Prostate gland (tissue), 2 donors: ENCODE measurements around the gene FOSL1. TPM values are rescaled to one million over a fixed set of nuclear protein-coding genes. Genes with fewer than 3 reads are reported as not detected.

Experiments used
- DNase-seq: peaks from one replicate; pipeline ENCODE4 v3.0.0-alpha.2; 2019; ENCODE audit warnings: low spot score
- H3K27ac ChIP-seq, 2 donors: fragments of 200-600 bp; sonication (generic); 2 replicates each; pipeline ENCODE4 v1.5.1; 2017 to 2019
- H3K27me3 ChIP-seq: fragments of 200-600 bp; sonication (generic); replicated peaks from 2 replicates; pipeline ENCODE4 v1.5.1; 2019; ENCODE audit not compliant: insufficient read depth
- H3K36me3 ChIP-seq, 2 donors: fragments of 200-600 bp; sonication (generic); 1 replicate in 1 of 2; 2 replicates in 1 of 2; pipeline versions ENCODE4 v1.5.1 to v1.8.1; 2017 to 2019
- H3K4me1 ChIP-seq: fragments of 200-600 bp; sonication (generic); replicated peaks from 2 replicates; pipeline ENCODE4 v1.5.1; 2019
- H3K4me3 ChIP-seq, 2 donors: fragments of 200-600 bp; sonication (generic); 2 replicates each; pipeline ENCODE4 v1.5.1; 2017 to 2019
- H3K9me3 ChIP-seq: fragments of 200-600 bp; sonication (generic); 2 replicates; pipeline ENCODE4 v1.5.1; 2017
- POLR2A ChIP-seq: fragments of 450-650 bp; IDR thresholded peaks from one replicate; pipeline ENCODE4 v1.6.1; 2016; ENCODE audit warnings: antibody characterized with exemption, mild to moderate bottlenecking
- POLR2AphosphoS5 ChIP-seq: sonication (generic); formaldehyde crosslinking; IDR thresholded peaks from one replicate; pipeline ENCODE4 v1.6.1; 2017; ENCODE audit warnings: antibody characterized with exemption
- WGBS: methylation state at CpG from one replicate; pipeline ENCODE4 v1.1.5; 2018; 5-methylcytosine and 5-hydroxymethylcytosine counted together
- intact Hi-C: fragments of 100-400 bp; cut with DNase I; formaldehyde crosslinking; loops from one replicate; pipeline ENCODE4 v1.14.2; 2022
- total RNA-seq, 2 donors: library from RNA; depleted of rRNA; stranded (reverse); fragments of >200 nt; gene quantifications; one replicate each; pipeline ENCODE4 v1.1.0, GENCODE V29; 2016
- TF ChIP-seq, protein P1 (sequence below), 4 experiments: fragments of 200-600 bp in 2 of 4; fragments of 450-650 bp in 2 of 4; sonication (generic) in 2 of 4; IDR thresholded peaks; 1 replicate in 3 of 4; 2 replicates in 1 of 4; pipeline ENCODE4 v1.5.1; 2016 to 2019; ENCODE audit warnings: antibody characterized with exemption in 4 of 4, mild to moderate bottlenecking in 2 of 4, moderate library complexity in 2 of 4

Gene FOSL1
- total RNA-seq, 2 donors from 2014 or later = 2.6 to 3.4 TPM

DNA sequence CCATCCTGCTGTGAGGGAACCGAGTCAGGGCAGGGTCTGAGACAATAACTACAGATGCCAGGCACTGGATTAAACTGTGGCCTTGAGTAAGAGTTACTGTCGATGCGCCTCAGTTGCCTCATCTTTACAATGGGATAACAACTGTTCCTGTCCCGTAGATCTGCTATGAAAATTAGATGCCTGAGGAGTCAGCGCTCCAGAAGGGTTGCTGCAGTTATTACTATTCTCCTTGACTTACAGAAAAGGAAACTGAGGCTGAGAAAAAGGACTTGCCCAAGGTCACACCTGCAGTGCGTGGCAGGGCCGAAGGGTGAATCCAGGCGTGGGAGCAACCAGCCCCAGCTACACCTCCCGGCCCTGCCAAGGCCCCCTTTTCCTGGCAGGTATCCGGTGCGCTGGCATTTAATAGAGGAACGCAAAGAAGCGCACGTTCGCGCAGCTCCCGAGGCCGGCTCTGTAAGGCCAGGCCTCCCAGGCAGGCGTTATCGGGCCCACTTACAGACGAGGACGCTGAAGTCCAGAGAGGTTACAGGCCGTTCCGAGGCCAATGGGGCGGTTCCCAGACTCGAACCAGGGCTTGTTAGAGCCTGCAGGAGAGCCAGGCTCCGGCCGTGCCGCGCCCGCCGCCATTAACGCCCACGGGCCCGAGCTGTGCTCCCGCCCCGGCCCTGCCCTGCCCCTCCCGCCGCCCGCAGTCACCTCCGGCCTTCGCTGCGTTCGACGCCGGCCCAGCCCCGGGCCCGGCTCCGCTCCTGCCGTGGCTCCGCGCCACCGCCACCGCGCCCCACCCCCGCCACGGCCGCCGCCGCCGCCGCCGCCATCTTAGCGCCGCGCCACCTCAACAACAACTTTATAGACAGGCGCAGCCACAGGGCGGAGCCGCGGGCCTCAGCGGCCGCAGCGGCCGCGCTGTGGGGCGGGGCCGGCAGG lies 18.3 kb upstream of the FOSL1 start, which contains the start of gene C11orf68:
Gene C11orf68 (minus strand): TSS at position 852 of the 930 bp plus-strand sequence. CDS start 31 bp downstream, at position 821.
- 6% methylated on average over 49 of the region's 77 CpGs for WGBS
- Histone ChIP-seq H3K36me3 (no peaks in the 10 kb centered on the region), H3K27ac (peak within 1 kb of the TSS; percentile 89 to 92), H3K4me3 (peak within 1 kb of the TSS; percentile 92 to 98), H3K4me1 (peaks cover 27% of the 10 kb centered on the region), H3K9me3 (no peaks in the 10 kb centered on the region), H3K27me3 (no peaks in the 10 kb centered on the region)
- TF ChIP-seq POLR2AphosphoS5 = no peak
- TF ChIP-seq POLR2A = peak; percentile 14
- TF ChIP-seq, protein P1, sequence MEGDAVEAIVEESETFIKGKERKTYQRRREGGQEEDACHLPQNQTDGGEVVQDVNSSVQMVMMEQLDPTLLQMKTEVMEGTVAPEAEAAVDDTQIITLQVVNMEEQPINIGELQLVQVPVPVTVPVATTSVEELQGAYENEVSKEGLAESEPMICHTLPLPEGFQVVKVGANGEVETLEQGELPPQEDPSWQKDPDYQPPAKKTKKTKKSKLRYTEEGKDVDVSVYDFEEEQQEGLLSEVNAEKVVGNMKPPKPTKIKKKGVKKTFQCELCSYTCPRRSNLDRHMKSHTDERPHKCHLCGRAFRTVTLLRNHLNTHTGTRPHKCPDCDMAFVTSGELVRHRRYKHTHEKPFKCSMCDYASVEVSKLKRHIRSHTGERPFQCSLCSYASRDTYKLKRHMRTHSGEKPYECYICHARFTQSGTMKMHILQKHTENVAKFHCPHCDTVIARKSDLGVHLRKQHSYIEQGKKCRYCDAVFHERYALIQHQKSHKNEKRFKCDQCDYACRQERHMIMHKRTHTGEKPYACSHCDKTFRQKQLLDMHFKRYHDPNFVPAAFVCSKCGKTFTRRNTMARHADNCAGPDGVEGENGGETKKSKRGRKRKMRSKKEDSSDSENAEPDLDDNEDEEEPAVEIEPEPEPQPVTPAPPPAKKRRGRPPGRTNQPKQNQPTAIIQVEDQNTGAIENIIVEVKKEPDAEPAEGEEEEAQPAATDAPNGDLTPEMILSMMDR (IDR thresholded peaks at IDR 0.05) = no peak
- intact Hi-C loops = loop anchor here (1.0 to 10.0 kb wide), 4 partner anchors 28 to 346 kb away; partner anchors contain the start of genes CCDC85B, MUS81, RAB1B and SART1
- DNase-seq = no peak

DNA sequence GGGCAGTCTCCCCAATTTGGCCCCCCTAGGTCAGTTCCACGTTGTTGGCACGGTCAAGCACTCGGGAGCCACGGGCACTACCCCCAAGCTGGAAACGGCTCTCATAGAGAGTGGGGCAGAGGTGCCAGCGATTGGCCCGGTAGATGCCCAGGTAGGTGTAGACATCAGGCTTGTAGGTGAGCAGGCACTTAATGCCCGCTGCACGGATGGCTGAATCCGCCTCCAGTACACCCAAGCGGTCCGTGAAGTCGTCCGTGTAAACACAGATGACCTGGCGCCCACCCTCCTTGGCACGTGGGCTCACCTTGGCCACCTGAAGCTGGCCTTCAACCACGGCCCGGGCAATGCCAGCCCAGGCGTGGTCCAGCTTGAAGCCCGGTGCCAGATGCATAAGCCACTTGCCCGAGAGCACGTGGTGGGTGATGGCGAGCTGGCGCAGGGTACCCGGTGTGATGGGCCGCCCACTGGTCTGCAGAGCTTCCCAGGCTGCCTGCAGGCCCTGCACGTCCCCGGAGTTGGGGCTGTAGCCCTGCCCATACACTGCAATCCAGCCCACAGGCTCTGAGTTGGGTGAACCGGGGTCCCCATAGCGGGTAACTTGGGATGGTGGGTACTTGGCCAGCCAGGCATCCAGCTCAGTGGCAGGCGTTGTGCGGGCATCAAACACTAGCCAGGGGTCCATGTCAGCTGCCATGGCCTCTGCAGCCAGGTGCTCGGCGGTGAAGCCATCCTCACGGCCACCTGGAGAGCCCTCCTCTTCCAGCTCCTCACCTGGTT lies 17.4 kb upstream of the FOSL1 start:
- Histone ChIP-seq H3K36me3 (no peaks in the 10 kb centered on the region), H3K27me3 (no peaks in the 10 kb centered on the region), H3K27ac (peak overlapping the region; percentile 89 to 92), H3K9me3 (no peaks in the 10 kb centered on the region), H3K4me1 (peaks cover 27% of the 10 kb centered on the region), H3K4me3 (peak overlapping the region; percentile 92 to 98)
- 72% methylated on average over 27 of the region's 35 CpGs for WGBS
- no peak for DNase-seq
- intact Hi-C loops = loop anchor here (1.0 to 10.0 kb wide), 3 partner anchors 27 to 347 kb away; partner anchors contain the start of genes CCDC85B, RAB1B and SART1
- TF ChIP-seq, protein P1 (IDR thresholded peaks at IDR 0.05) = no peak
- TF ChIP-seq POLR2AphosphoS5 (no peak), POLR2A (no peak)

DNA sequence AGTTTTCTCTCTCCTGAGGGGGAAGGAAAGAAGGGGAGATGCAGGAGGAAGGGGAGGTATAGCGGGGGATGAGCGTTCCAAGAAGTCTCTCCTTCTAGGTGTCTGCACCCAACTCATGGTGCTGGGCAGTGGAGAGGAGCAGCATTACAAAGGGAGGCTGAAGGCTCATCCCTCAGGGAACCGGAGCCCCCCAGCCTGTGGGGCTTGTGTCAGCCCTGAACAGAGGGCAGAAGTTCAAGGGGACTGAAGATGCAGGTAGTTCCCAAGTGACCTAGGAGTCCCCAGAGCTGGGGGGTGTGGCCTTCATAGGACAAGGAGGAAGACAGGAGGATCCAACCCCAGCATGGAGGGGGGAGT lies 16.9 kb upstream of the FOSL1 start:
- intact Hi-C loops = loop anchor here (5.0 to 10.0 kb wide), 2 partner anchors 45 to 348 kb away; partner anchors contain the start of genes RAB1B and SART1
- WGBS = 85% methylated on average over 3 of the region's 3 CpGs
- H3K36me3 ChIP-seq = no peaks in the 10 kb centered on the region
- H3K27ac ChIP-seq = peak overlapping the region in 1 of 2 donors; percentile 92
- H3K27me3 ChIP-seq = no peaks in the 10 kb centered on the region
- no peak overlapping the region for H3K4me3 ChIP-seq
- peaks cover 27% of the 10 kb centered on the region for H3K4me1 ChIP-seq
- TF ChIP-seq POLR2AphosphoS5 (no peak), POLR2A (no peak)
- TF ChIP-seq, protein P1 (IDR thresholded peaks at IDR 0.05) = no peak
- H3K9me3 ChIP-seq = no peaks in the 10 kb centered on the region
- no peak for DNase-seq

DNA sequence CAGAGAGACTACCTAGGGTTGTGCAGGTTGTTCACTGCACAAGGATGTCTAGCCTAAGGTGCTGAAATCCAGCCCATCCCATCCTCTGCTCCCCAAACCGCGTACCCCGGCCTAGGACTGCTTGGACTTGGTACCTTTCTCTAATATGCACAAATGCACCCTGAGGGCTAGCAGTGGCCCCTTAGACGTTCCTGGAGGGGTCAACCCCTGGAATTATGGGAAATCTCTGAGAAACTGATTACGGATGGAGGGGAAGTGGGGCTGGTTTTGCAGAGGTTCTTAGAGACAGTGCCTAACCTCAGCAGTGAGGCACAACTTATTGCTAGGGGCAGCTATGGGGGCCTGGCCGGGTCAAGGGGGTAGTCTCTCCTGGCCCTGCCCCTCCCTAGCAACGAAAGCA lies 16.2 kb upstream of the FOSL1 start:
- intact Hi-C loops = loop anchor here (5.0 to 10.0 kb wide), 2 partner anchors 46 to 348 kb away; partner anchors contain the start of genes RAB1B and SART1
- Histone ChIP-seq H3K4me1 (peaks cover 27% of the 10 kb centered on the region), H3K36me3 (no peaks in the 10 kb centered on the region), H3K4me3 (no peak overlapping the region), H3K9me3 (no peaks in the 10 kb centered on the region), H3K27ac (peak overlapping the region in 1 of 2 donors; percentile 75), H3K27me3 (no peaks in the 10 kb centered on the region)
- no peak for DNase-seq
- WGBS = 76% methylated on average over 7 of the region's 7 CpGs
- TF ChIP-seq, protein P1 (IDR thresholded peaks at IDR 0.05) = no peak
- TF ChIP-seq POLR2A = no peak
- no peak for TF ChIP-seq POLR2AphosphoS5
